Left cardiac atrium (tissue), 4 donors: Measurements from ENCODE around the gene NOL7. TPM values are rescaled to one million over a fixed set of nuclear protein-coding genes. Genes with fewer than 3 reads are reported as not detected.

ENCODE experiments used
- ATAC-seq, 2 donors: fragments of 200-7000 bp; cut with Tn5 transposase; one replicate each; pipeline ENCODE4 v1.9.1; 2020; ENCODE audit warnings: mild to moderate bottlenecking in 2 of 2, moderate library complexity in 2 of 2
- DNase-seq: peaks from one replicate; pipeline ENCODE4 v3.0.0-alpha.2; 2020
- intact Hi-C, 2 donors: fragments of 100-400 bp; cut with DNase I; formaldehyde crosslinking; loops; one replicate each; pipeline versions ENCODE4 v1.14.1 to v1.15.1; 2022 to 2023
- total RNA-seq, 2 donors: library from RNA; stranded (reverse); fragmentation: NEBNext Ultra II Directional; extraction: Animal tissue kit (Norgen Biotek cat#: 25700); gene quantifications; one replicate each; pipeline ENCODE4 v1.2.1, GENCODE V29; 2021
- donor health status: DM: no; HTN: yes; CAD: no.
- donor health status: DM: no; HTN: yes; CAD: no; lungs with severe emphysema.
- donor health status: DM: yes; HTN: yes; CAD: no.
- donor health status: Dilated cardiomyopathy.

Gene NOL7
- total RNA-seq, 2 donors from 2014 or later = 41.4 to 50.5 TPM

GRCh38 chr6:13590574-13591153 is 24.5 kb upstream of the NOL7 start:
- DNase-seq = no peak
- intact Hi-C loops = no loop called here
- no peak for ATAC-seq

DNA sequence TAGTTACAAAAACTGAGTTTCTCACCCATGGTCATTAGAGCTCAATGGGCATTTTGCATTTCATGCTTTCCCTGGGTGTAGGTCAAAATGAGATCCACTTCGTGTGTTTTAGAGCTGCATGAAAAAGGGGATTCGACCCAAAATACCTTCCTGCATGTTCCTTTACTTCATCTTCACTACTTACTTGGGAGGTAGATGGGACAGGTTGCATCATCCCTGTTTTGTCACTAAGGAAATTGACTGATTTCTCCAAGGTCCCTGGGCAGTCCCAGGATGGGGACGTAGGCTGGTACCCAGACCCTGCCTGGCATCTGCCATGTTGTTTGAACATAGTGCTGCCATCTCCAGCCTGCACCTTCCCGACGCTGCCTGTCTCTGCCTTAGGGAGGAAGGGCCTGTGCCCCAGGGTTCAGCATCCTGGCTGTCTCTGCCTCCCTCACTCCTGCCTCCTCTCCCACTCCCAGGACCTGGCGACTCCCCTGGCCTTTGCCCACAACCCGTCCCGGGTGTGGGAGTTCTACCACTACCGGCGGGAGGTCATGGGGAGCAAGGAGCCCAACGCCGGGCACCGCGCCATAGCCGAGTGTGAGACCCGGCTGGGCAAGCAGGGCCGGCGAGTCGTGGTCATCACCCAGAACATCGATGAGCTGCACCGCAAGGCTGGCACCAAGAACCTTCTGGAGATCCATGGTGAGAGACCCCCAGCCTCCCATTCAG is 23.8 kb upstream of the NOL7 start:
- no peak for DNase-seq
- no peak for ATAC-seq
- intact Hi-C loops = no loop called here

- no peak for DNase-seq
- no peak for ATAC-seq
- intact Hi-C loops = no loop called here
These were observed 22.0 kb upstream of the NOL7 start for GRCh38 chr6:13593103-13593502.

- intact Hi-C loops = no loop called here
- ATAC-seq = no peak
- DNase-seq = no peak
These were observed 21.4 kb upstream of the NOL7 start for GRCh38 chr6:13593720-13594119.

DNA sequence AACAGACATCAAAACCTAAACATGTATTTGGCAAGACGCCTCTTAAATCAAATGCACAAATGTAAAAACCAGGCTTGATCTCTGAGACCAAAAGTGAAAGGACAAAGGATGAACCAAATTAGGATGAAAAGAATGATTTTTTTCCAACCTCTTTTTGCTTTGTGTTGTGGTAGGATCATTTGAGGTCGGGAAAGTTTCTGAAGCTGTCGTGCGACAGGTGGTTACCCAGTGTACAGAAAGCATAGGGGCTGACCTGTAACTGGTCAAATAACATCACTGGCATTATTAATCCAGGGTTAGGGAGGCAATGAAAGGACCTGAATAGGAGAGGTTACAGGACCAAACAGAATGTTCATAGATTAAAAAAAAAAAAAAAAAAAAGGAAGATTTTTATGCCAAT is 18.1 kb upstream of the NOL7 start:
- DNase-seq = no peak
- intact Hi-C loops = no loop called here

DNA sequence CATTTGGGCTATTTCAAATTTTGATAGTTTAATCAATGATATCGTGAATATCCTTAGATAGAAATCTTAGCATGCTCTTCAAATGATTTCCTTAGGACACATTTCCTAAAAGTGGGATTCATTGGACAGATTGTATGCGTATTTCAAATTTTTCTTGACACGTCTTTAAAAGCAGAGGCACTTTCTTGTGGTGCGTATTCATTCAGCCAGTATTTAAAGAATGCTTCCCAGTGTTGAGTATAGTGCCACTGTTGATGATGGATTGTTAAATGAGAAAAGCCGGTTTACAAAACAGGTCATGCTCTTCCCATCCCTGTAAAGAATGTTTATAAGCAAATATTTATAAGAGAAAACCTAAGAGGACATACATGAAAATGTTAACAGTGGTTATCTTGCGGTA is 15.1 kb upstream of the NOL7 start:
- ATAC-seq = no peak
- intact Hi-C loops = no loop called here

More for the DNA sequence above, 18.1 kb upstream of the NOL7 start:
- no peak for ATAC-seq

DNA sequence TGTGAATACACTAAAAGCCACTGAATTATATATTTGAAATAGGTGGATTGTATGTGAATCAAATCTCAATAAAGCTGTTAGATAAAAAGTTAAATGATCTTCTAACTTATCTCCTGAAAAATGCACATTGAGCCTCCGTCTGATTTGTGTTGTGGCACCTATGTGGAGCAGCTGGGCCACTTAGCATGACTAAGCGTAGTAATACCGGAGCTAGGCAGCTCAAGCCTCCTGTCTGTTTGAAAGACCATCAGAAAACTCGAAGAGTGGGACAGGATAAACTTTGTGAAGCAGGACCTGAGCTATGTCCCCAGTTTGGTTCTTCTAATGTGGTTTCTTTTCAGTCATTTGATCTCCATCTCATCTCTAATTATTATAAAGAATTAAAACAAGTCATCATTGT is 11.0 kb upstream of the NOL7 start:
- intact Hi-C loops = no loop called here
- no peak for ATAC-seq
- no peak for DNase-seq

More for the DNA sequence above, 15.1 kb upstream of the NOL7 start:
- no peak for DNase-seq

DNA sequence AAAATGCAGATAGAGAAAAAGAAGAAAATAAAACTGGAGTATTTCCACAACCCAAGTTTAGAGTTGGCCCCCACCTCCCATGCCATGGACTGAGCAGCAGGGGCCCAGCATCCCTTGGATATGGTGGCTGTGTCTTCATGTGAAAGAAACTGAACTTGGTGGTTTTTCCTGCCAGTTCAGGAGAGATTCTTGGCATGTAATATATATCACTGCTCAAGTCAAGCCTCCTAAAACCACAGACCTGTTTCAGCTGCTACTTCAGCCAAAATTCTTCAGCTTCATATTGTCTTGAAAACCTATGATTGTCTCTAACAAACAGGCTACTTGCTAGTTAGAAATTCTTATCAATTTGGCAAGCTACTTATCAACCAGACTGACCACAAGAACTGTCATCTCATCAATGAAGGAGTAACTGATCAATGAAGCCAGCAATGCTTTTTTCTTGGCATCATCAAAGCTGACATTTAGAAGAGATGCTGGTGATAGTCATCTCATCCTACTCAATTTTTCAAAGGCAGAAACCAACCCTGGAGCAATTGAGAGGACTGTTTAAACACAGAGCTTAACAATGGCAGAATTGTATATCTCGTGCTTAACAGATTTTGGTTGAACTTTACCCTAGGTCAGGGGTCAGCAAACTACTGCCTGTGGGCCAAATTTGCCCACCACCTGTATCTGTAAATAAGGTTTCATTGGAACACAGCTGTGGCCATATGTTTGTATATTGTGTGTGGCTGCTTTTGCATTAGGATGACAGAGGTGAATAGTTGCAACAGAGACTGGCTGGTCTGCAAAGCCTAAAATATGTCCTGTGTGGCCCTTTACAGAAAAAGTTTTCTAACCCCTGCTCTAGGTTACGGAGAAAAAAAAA is 10.4 kb upstream of the NOL7 start:
- no peak for ATAC-seq
- DNase-seq = no peak
- intact Hi-C loops = no loop called here

- no peak for ATAC-seq
- intact Hi-C loops = no loop called here
- DNase-seq = no peak
These were observed 9.5 kb upstream of the NOL7 start for GRCh38 chr6:13605634-13606033.

DNA sequence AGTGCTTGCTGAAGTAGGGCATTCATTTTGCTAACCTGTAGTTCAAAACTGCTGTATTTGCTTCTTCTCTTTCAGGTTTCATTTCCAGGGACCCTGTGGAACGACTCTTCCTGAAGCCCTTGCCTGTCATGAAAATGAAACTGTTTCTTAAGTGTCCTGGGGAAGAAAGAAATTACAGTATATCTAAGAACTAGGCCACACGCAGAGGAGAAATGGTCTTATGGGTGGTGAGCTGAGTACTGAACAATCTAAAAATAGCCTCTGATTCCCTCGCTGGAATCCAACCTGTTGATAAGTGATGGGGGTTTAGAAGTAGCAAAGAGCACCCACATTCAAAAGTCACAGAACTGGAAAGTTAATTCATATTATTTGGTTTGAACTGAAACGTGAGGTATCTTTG is 3.4 kb upstream of the NOL7 start:
- intact Hi-C loops = loop anchor here in 1 of 2 donors (10.0 kb wide), 1 partner anchor 93 kb away; no protein-coding TSS in a partner anchor
- no peak for ATAC-seq

DNA sequence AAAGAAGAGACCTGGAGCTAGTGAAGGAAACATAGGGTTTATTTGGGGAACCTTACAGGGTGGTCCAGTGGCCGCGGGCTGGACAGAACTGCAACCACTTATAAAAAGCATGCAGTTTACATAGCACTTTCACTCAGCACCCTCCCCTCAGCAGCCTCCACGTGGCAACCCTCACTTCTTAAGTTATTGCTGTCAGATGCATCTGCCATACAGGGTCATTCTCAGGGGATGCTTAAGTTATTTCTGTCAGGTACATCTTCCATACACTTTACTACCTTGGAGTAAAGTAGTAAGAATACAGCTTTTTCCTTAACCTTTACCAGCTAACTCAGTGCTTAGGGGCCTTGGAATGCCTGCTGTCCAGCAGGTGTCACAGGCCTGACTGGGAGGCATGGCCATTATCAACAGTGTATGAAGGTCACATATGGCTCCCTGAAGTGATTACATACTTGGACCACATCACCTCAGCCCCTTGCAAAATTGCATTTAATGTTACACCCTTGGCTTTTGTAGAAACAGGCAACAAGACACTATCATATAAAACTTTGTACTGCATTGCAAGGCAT is 2.0 kb upstream of the NOL7 start:
- ATAC-seq (no peak), DNase-seq (no peak)
- intact Hi-C loops = loop anchor here in 1 of 2 donors (10.0 kb wide), 1 partner anchor 92 kb away; no protein-coding TSS in a partner anchor

More for the DNA sequence above, 3.4 kb upstream of the NOL7 start:
- no peak for DNase-seq

DNA sequence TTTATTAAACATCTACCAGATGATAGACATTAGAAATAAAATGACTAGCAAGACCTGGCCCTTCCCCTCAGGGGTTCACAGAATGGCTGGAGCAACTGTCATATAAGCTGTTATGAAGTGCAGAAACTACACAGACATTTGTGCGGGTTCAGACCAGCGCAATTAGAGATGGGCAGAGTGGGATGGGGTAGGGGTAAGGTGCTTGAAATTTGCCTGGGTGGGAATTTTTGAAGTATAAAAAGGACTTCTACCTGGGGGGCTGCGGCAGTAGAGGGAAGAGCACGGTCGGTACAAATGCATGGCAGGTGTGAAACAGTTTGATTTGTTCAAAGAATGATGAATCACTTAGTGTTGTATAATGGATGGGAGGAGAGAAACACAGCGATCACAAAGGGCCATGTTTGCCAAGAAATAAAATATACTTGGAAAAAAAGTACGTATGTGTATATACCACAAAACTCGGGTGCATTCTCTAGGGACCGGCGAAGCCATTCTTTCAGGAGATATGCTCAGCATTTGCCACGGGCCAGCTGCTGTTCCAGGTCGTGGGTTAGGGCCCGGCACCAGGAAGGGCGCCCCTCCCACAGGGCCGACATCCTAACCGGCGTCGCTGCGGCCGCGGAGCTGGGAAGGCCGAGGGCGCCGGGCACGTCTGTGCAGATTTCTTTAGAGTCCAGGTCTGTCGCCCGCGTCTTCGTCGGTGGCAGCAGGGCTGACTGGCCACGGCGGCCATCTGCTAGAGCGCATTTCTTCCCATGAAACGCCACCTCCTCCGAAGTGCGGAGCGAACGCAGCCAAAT is 809 bp upstream of the NOL7 start:
- ATAC-seq = peak; percentile 38 to 66
- DNase-seq = peak; percentile 69
- intact Hi-C loops = loop anchor here in 1 of 2 donors (10.0 kb wide), 1 partner anchor 90 kb away; no protein-coding TSS in a partner anchor

- intact Hi-C loops = loop anchor here in 1 of 2 donors (10.0 kb wide), 1 partner anchor 89 kb away; no protein-coding TSS in a partner anchor
- DNase-seq = peak; percentile 64
These were observed 621 bp downstream of the NOL7 start for GRCh38 chr6:13615792-13616120.

DNA sequence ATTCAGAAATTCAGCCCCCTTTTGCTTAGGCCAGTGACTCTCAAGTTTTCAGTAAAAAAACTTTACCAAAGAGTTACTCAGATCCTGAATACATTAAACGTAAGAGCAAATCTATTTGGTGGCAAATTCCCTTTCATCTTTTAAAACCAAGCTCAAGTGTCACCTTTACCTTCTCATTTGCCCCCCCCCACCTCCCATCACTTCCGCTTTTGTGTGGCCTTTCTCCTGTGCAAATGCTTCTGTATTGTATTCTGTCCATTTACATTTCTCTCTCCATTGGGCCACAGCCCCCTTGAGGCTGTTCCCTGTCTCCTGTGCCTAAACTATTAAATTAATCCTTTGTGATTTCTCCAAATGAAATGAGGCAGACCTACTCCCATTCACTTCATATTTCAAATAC is 1.9 kb downstream of the NOL7 start:
- intact Hi-C loops = loop anchor here in 1 of 2 donors (10.0 kb wide), 1 partner anchor 88 kb away; no protein-coding TSS in a partner anchor
- ATAC-seq = no peak
- no peak for DNase-seq

More at GRCh38 chr6:13615792-13616120, 621 bp downstream of the NOL7 start:
- peak; percentile 43 to 63 for ATAC-seq

- intact Hi-C loops = loop anchor here in 1 of 2 donors (10.0 kb wide), 1 partner anchor 140 kb away; no protein-coding TSS in a partner anchor
- ATAC-seq (peak in 1 of 2 donors; percentile 51), DNase-seq (no peak)
These were observed 9.7 kb downstream of the NOL7 start for GRCh38 chr6:13624871-13625288.

DNA sequence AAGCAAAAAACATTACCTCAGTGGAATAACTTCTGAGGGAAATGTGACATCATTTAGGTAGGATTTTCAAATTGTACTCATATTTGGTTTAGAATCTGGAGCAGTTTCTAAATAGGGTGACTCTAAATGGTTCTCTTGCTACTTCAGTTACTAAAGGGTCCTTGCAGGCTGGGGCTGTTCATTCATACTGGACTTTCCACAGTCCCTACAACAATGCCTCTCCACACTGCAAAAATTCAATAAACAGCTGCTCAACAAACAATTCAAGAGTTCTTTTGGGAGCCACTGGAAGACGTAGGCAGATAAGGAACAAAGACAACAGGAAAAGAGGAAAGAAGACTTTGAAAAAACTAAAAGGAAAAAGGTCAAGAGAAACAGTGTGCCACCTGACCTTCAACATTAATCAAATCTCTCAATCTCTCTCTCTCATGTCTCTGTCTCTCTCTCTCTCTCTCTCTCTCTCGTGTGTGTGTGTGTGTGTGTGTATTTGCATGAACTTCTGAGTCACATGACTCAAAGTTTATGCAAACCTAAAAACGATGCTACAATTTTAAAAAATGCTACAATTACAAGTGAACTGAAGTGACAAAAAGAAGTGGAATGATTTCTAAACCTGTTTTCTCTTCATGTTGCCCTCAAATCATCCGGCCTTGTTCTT is 14.5 kb downstream of the NOL7 start:
- DNase-seq = no peak
- intact Hi-C loops = loop anchor here (10.0 kb wide), 2 partner anchors 75 to 135 kb away; no protein-coding TSS in a partner anchor
- no peak for ATAC-seq

- ATAC-seq (no peak), DNase-seq (no peak)
- intact Hi-C loops = loop anchor here in 1 of 2 donors (10.0 kb wide), 1 partner anchor 74 kb away; no protein-coding TSS in a partner anchor
These were observed 15.4 kb downstream of the NOL7 start for GRCh38 chr6:13630499-13630898.

DNA sequence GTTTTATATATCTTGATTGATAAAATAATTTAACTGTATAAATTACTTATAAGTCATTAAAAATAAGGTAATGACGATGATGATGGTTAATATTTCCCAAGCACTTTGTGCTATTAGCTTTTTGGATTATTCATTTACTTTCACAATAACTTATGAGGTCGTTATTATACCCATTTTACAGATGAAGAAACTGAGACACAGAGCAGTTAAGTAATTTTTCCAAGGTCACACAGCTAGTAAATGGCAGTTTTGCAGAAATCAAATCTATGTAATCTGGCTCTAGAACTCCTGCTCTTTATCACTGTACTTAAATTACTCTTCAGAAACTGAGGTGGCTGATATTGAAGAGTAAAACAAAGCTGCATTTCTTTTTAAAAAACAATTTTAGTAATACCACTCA is 18.2 kb downstream of the NOL7 start:
- no peak for DNase-seq
- intact Hi-C loops = loop anchor here in 1 of 2 donors (10.0 kb wide), 1 partner anchor 71 kb away; no protein-coding TSS in a partner anchor
- no peak for ATAC-seq
